ENCODE measurements around the gene DDX3X. TPM values are rescaled to one million over a fixed set of nuclear protein-coding genes. Genes with fewer than 3 reads are reported as not detected.
"Not testable (repeated sequence)": the region's sequence is repeated elsewhere in the genome, so short reads cannot be mapped to it uniquely, and the experiment has no call there.

DDX3X gene
- total RNA-seq, 1 donor from 2014 or later: 212 TPM

GRCh38 chrX:41407816-41408215 lies 73.9 kb downstream of the DDX3X start:
- H3K9me3 Mint-ChIP-seq (ENCODE audit: unreplicated experiment): peaks cover 4% of the 10 kb centered on the region
- no peaks in the 10 kb centered on the region for H3K36me3 Mint-ChIP-seq (ENCODE audit: unreplicated experiment)
- DNase-seq (ENCODE audit: extremely low spot score, unreplicated experiment): no peak
- no peaks in the 10 kb centered on the region for H3K4me1 Mint-ChIP-seq (ENCODE audit: unreplicated experiment)
- H3K27ac Mint-ChIP-seq (ENCODE audit: unreplicated experiment): no peak overlapping the region
- H3K27me3 Mint-ChIP-seq (ENCODE audit: unreplicated experiment): no peaks in the 10 kb centered on the region
- H3K4me3 Mint-ChIP-seq (ENCODE audit: unreplicated experiment): no peak overlapping the region
- TF ChIP-seq CTCF (IDR thresholded peaks at IDR 0.05): no peak

GRCh38 chrX:41408576-41408975 lies 74.6 kb downstream of the DDX3X start:
- no peak overlapping the region for H3K4me3 Mint-ChIP-seq (ENCODE audit: unreplicated experiment)

GRCh38 chrX:41409006-41409405 lies 75.0 kb downstream of the DDX3X start:
- H3K4me3 Mint-ChIP-seq (ENCODE audit: unreplicated experiment): no peak overlapping the region
- no peaks in the 10 kb centered on the region for H3K36me3 Mint-ChIP-seq (ENCODE audit: unreplicated experiment)
- H3K4me1 Mint-ChIP-seq (ENCODE audit: unreplicated experiment): no peaks in the 10 kb centered on the region
- no peak for TF ChIP-seq CTCF (IDR thresholded peaks at IDR 0.05)
- no peaks in the 10 kb centered on the region for H3K27me3 Mint-ChIP-seq (ENCODE audit: unreplicated experiment)
- no peak for DNase-seq (ENCODE audit: extremely low spot score, unreplicated experiment)
- H3K9me3 Mint-ChIP-seq (ENCODE audit: unreplicated experiment): peaks cover 4% of the 10 kb centered on the region
- no peak overlapping the region for H3K27ac Mint-ChIP-seq (ENCODE audit: unreplicated experiment)

More at GRCh38 chrX:41408576-41408975, 74.6 kb downstream of the DDX3X start:
- H3K27ac Mint-ChIP-seq (ENCODE audit: unreplicated experiment): no peak overlapping the region
- TF ChIP-seq CTCF (IDR thresholded peaks at IDR 0.05): no peak
- H3K4me1 Mint-ChIP-seq (ENCODE audit: unreplicated experiment): no peaks in the 10 kb centered on the region
- H3K36me3 Mint-ChIP-seq (ENCODE audit: unreplicated experiment): no peaks in the 10 kb centered on the region
- no peak for DNase-seq (ENCODE audit: extremely low spot score, unreplicated experiment)
- H3K27me3 Mint-ChIP-seq (ENCODE audit: unreplicated experiment): no peaks in the 10 kb centered on the region
- H3K9me3 Mint-ChIP-seq (ENCODE audit: unreplicated experiment): peaks cover 4% of the 10 kb centered on the region

GRCh38 chrX:41411222-41411621 lies 77.3 kb downstream of the DDX3X start:
- H3K36me3 Mint-ChIP-seq (ENCODE audit: unreplicated experiment); H3K9me3 Mint-ChIP-seq (ENCODE audit: unreplicated experiment); DNase-seq (ENCODE audit: extremely low spot score, unreplicated experiment); H3K27me3 Mint-ChIP-seq (ENCODE audit: unreplicated experiment); H3K4me1 Mint-ChIP-seq (ENCODE audit: unreplicated experiment); H3K4me3 Mint-ChIP-seq (ENCODE audit: unreplicated experiment); H3K27ac Mint-ChIP-seq (ENCODE audit: unreplicated experiment): not testable (repeated sequence)

GRCh38 chrX:41412261-41413081 lies 78.5 kb downstream of the DDX3X start:
- H3K9me3 Mint-ChIP-seq (ENCODE audit: unreplicated experiment): peaks cover 4% of the 10 kb centered on the region

More at GRCh38 chrX:41412261-41413081, 78.5 kb downstream of the DDX3X start:
- H3K4me1 Mint-ChIP-seq (ENCODE audit: unreplicated experiment): no peaks in the 10 kb centered on the region
- no peak for TF ChIP-seq CTCF (IDR thresholded peaks at IDR 0.05)
- no peak for DNase-seq (ENCODE audit: extremely low spot score, unreplicated experiment)
- no peak overlapping the region for H3K4me3 Mint-ChIP-seq (ENCODE audit: unreplicated experiment)
- no peaks in the 10 kb centered on the region for H3K27me3 Mint-ChIP-seq (ENCODE audit: unreplicated experiment)
- no peaks in the 10 kb centered on the region for H3K36me3 Mint-ChIP-seq (ENCODE audit: unreplicated experiment)
- H3K27ac Mint-ChIP-seq (ENCODE audit: unreplicated experiment): no peak overlapping the region

Other genes starting within 250 kb of the DDX3X start
- gene USP9X, start 248.7 kb upstream of the DDX3X start, total RNA-seq: 80.4 and 89.2 TPM in 2 replicates
- not detected in 2 replicates for gene NYX, start 113.2 kb downstream of the DDX3X start, total RNA-seq

Data from osteocyte (in vitro differentiated cells).